ENCODE results near the gene SLC35F6. TPM values are rescaled to one million over a fixed set of nuclear protein-coding genes. Genes with fewer than 3 reads are reported as not detected.

Gene SLC35F6
- total and polyA plus RNA-seq, 9 of the 15 experiments (the other 6 are each of a cell fraction or from before 2014, with no cell fraction given) = 11.9 to 47.3 (median 22.5) TPM

DNA sequence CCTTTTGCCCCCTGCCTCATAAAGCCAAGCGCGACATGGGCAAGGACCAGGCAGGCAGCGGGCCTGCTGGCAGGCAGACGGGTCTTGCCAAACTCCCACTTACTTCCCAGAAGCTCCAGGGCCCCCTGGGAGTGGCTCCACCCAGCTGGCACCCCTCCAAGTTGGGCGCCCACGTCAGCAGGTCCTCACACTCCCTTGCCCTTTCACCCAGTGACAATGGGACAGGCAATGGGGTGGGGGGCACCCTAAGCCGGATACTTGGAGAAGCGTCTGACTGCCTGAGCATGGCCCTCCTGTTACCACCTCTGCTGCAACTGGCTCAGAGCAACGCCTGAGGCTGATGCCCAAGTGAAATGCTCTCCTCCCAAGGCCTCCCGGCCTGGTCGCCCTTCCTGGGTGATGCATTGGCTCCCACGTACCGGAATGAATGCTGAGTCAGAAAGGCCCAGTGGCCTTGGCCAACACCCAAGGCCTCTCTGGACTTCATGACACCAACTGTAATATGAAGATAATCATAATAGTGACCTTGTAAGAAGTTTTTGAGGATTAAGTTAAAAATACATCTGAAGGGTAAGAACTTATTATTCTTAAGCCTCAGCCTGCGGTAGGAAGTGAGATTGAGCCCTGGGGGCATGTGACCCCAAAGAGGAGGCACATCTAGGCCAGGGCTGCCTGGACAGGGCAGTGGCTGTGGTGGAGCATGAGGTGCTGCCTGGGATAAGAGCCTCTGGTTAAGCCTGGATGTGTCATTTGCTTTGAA is 39.9 kb upstream of the SLC35F6 start (continued):
- peak; percentile 56 for TF ChIP-seq NCOR1 (IDR thresholded peaks at IDR 0.05)
- no peak for TF ChIP-seq PHF21A (IDR thresholded peaks at IDR 0.05; ENCODE audit: borderline replicate concordance, low read depth)
- TF ChIP-seq ZSCAN29 (IDR thresholded peaks at IDR 0.05) = no peak
- TF ChIP-seq, protein P1, sequence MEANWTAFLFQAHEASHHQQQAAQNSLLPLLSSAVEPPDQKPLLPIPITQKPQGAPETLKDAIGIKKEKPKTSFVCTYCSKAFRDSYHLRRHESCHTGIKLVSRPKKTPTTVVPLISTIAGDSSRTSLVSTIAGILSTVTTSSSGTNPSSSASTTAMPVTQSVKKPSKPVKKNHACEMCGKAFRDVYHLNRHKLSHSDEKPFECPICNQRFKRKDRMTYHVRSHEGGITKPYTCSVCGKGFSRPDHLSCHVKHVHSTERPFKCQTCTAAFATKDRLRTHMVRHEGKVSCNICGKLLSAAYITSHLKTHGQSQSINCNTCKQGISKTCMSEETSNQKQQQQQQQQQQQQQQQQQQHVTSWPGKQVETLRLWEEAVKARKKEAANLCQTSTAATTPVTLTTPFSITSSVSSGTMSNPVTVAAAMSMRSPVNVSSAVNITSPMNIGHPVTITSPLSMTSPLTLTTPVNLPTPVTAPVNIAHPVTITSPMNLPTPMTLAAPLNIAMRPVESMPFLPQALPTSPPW (CRISPR knock-in tag; IDR thresholded peaks at IDR 0.05) = peak; percentile 64
- peak; percentile 94 for TF ChIP-seq NFIC (IDR thresholded peaks at IDR 0.05)
- TF ChIP-seq HMGN3 (IDR thresholded peaks at IDR 0.05; ENCODE audit: borderline replicate concordance, extremely low read depth, insufficient read length, low read depth, low read length) = no peak
- no peak for TF ChIP-seq ZNF561 (CRISPR knock-in tag; conservative IDR thresholded peaks at IDR 0.05)
- TF ChIP-seq, protein P2, sequence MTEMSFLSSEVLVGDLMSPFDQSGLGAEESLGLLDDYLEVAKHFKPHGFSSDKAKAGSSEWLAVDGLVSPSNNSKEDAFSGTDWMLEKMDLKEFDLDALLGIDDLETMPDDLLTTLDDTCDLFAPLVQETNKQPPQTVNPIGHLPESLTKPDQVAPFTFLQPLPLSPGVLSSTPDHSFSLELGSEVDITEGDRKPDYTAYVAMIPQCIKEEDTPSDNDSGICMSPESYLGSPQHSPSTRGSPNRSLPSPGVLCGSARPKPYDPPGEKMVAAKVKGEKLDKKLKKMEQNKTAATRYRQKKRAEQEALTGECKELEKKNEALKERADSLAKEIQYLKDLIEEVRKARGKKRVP (CRISPR knock-in tag; IDR thresholded peaks at IDR 0.05) = peak; percentile 31; the same call in 1 of the 2 replicates
- TF ChIP-seq, protein P3, sequence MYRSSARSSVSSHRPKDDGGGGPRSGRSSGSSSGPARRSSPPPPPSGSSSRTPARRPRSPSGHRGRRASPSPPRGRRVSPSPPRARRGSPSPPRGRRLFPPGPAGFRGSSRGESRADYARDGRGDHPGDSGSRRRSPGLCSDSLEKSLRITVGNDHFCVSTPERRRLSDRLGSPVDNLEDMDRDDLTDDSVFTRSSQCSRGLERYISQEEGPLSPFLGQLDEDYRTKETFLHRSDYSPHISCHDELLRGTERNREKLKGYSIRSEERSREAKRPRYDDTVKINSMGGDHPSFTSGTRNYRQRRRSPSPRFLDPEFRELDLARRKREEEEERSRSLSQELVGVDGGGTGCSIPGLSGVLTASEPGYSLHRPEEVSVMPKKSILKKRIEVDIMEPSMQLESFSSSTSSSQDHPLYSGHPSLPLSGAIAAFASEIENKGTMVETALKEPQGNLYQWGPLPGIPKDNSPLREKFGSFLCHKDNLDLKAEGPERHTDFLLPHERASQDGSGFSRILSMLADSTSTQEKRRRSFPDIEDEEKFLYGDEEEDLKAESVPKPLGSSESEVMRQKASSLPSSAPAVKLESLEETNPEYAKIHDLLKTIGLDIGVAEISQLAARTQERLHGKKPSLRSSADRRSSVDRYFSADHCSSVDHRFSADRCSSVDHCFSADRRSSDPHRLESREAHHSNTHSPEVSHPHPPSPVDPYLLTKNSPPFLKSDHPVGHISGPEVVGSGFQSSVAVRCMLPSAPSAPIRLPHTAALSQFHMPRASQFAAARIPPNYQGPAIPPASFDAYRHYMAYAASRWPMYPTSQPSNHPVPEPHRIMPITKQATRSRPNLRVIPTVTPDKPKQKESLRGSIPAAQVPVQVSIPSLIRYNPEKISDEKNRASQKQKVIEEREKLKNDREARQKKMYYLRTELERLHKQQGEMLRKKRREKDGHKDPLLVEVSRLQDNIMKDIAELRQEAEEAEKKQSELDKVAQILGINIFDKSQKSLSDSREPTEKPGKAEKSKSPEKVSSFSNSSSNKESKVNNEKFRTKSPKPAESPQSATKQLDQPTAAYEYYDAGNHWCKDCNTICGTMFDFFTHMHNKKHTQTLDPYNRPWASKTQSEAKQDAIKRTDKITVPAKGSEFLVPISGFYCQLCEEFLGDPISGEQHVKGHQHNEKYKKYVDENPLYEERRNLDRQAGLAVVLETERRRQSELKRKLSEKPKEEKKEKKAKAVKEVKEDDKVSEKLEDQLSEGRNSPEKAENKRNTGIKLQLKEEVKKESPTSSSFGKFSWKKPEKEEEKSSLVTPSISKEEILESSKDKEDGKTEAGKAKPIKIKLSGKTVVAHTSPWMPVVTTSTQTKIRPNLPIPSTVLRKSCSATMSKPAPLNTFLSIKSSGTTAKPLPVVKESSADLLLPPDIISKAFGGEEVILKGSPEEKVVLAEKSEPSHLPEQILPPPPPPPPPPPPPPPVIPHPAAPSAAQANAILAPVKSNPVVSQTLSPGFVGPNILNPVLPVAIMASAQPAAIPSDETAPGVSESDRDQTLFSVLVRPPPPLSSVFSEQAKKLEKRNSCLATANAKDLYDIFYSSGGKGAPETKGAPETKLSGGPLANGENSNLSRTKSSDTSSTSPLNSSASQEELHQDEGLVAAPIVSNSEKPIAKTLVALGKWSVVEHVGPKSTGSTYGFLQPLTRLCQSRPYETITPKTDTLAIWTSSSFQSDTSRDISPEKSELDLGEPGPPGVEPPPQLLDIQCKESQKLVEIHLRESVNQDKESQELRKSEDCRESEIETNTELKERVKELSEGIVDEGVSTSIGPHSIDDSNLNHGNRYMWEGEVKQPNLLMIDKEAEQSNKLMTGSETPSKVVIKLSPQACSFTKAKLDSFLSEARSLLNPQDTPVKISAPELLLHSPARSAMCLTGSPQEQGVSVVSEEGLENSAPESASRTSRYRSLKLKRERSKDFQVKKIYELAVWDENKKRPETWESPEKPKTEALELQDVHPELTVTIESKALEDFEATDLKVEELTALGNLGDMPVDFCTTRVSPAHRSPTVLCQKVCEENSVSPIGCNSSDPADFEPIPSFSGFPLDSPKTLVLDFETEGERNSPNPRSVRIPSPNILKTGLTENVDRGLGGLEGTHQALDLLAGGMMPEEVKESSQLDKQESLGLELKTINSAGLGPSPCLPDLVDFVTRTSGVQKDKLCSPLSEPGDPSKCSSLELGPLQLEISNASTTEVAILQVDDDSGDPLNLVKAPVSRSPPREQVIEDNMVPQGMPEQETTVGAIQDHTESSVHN (IDR thresholded peaks at IDR 0.05; ENCODE audit: borderline replicate concordance in 1 of 2, low read depth in 1 of 2) = no peak
- 0 out of 2 replicates have a peak, but pooled peaks have one; percentile 35 for TF ChIP-seq ZFPM2 (CRISPR knock-in tag; IDR thresholded peaks at IDR 0.05)
- no peak for TF ChIP-seq ZNF408 (CRISPR knock-in tag; IDR thresholded peaks at IDR 0.05; ENCODE audit: low read depth)
- TF ChIP-seq, protein P4, sequence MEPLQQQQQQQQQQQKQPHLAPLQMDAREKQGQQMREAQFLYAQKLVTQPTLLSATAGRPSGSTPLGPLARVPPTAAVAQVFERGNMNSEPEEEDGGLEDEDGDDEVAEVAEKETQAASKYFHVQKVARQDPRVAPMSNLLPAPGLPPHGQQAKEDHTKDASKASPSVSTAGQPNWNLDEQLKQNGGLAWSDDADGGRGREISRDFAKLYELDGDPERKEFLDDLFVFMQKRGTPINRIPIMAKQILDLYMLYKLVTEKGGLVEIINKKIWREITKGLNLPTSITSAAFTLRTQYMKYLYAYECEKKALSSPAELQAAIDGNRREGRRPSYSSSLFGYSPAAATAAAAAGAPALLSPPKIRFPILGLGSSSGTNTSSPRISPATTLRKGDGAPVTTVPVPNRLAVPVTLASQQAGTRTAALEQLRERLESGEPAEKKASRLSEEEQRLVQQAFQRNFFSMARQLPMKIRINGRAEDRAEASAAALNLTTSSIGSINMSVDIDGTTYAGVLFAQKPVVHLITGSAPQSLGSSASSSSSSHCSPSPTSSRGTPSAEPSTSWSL (CRISPR knock-in tag; IDR thresholded peaks at IDR 0.05; ENCODE audit: borderline replicate concordance) = no peak
- no peak for TF ChIP-seq THRAP3 (IDR thresholded peaks at IDR 0.05; ENCODE audit: borderline replicate concordance)
- peak; percentile 95 for TF ChIP-seq ZNF316 (IDR thresholded peaks at IDR 0.05)
- TF ChIP-seq HLTF (IDR thresholded peaks at IDR 0.05) = no peak

Measured in K562 (cell line).